Type B pancreatic cell (in vitro differentiated cells): ENCODE measurements around the gene TRIM13. TPM values are rescaled to one million over a fixed set of nuclear protein-coding genes. Genes with fewer than 3 reads are reported as not detected.
"Not testable (repeated sequence)": the region's sequence is repeated elsewhere in the genome, so short reads cannot be mapped to it uniquely, and the experiment has no call there.

Experiments used
- DNase-seq: peaks from one replicate; pipeline ENCODE4 v3.0.0; 2021; ENCODE audit warnings: mixed read lengths; ENCODE audit not compliant: unreplicated experiment; ENCODE audit errors: extremely low spot score
- H3K27ac Mint-ChIP-seq: 2 replicates; pipeline ENCODE4 v1.8.0; 2021; ENCODE audit warnings: mild to moderate bottlenecking, mixed read lengths
- H3K27me3 Mint-ChIP-seq: 2 replicates; pipeline ENCODE4 v1.8.0; 2021; ENCODE audit warnings: mixed read lengths
- H3K36me3 Mint-ChIP-seq: 2 replicates; pipeline ENCODE4 v1.8.0; 2021; ENCODE audit warnings: mixed read lengths
- H3K4me1 Mint-ChIP-seq: one replicate; pipeline ENCODE4 v1.8.0; 2021; ENCODE audit warnings: mixed read lengths; ENCODE audit not compliant: unreplicated experiment
- H3K4me3 Mint-ChIP-seq: 2 replicates; pipeline ENCODE4 v1.8.0; 2021; ENCODE audit warnings: mild to moderate bottlenecking, mixed read lengths
- H3K9me3 Mint-ChIP-seq: 2 replicates; pipeline ENCODE4 v1.8.0; 2021; ENCODE audit warnings: mixed read lengths
- long read RNA-seq: library from polyadenylated mRNA; unstranded; transcript quantifications from one replicate; pipeline ENCODE4 v2.0.0, GENCODE V29; 2020
- total RNA-seq: library from RNA; stranded (reverse); gene quantifications from 2 replicates; pipeline ENCODE4 v1.2.1, GENCODE V29; 2021; ENCODE audit warnings: low replicate concordance
- TF ChIP-seq, protein P1 (sequence below): fragments of 200-600 bp; sonication (generic); conservative IDR thresholded peaks from 2 replicates; pipeline ENCODE4 v1.5.0; 2021; ENCODE audit warnings: antibody characterized with exemption, mild to moderate bottlenecking

Gene TRIM13, protein sequence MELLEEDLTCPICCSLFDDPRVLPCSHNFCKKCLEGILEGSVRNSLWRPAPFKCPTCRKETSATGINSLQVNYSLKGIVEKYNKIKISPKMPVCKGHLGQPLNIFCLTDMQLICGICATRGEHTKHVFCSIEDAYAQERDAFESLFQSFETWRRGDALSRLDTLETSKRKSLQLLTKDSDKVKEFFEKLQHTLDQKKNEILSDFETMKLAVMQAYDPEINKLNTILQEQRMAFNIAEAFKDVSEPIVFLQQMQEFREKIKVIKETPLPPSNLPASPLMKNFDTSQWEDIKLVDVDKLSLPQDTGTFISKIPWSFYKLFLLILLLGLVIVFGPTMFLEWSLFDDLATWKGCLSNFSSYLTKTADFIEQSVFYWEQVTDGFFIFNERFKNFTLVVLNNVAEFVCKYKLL
- total RNA-seq = 33.8 and 42.0 TPM in 2 replicates
- long read RNA-seq, full-length matches to known transcripts = 96 of 104 reads
- long read RNA-seq, partial matches to known transcripts = 1 of 104 reads
- long read RNA-seq, other reads (novel, unspliced or antisense) = 7 of 104 reads

DNA sequence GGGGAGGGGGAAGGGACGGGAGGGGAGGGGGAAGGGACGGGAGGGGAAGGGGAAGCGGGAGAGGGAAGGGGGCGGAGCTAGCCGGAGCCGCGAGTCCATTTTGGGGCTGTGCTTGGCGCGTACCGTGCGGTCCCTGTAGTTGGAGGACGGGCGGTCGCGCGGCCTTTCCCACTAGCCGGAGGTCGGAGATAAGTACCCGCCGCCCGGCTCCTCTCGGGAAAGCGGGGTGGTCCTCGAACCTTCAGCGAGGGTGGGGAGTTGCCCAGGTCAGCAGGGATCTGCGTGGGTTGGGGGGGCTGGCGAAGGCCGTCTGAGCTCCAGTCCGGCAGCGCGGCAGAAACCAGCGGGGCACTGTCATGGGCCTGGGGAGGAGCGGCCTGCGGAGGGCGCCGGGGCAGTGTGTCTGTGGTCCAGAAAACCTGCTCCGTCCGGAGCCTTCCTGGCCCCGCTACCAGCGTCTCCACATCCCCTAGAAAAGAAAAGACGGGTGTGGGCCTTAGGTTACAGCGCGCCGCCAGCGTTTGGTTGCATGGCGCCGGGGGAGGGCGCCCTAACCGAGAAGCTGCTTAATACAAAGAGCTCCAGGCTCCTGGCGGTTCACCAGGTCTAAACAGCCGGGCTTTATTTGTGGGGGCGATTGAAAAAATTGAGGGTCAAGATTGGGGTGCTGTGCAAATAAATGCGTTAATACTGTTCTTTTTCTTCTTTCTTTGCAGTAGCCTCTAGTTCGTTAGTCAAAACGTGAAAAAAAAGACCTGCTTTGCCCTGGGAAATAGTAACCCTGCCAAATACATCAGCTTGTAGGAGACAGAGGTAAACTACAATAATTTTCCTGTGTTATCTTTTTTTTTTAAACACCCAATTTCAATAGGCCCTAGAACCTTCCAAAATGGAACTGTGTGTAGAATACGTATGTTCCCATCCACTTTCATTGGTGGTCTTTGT, at the start of gene TRIM13:
Gene TRIM13 (plus strand): TSS at position 92 of the 945 bp plus-strand sequence. CDS start 14,899 bp downstream, outside the sequence.
- H3K27ac Mint-ChIP-seq = peak within 1 kb of the TSS; percentile 96
- peaks cover 12% of the 10 kb centered on the region for H3K36me3 Mint-ChIP-seq
- no peaks in the 10 kb centered on the region for H3K27me3 Mint-ChIP-seq
- peak within 1 kb of the TSS; percentile 91 for H3K4me3 Mint-ChIP-seq
- peaks cover 25% of the 10 kb centered on the region for H3K4me1 Mint-ChIP-seq
- H3K9me3 Mint-ChIP-seq = no peaks in the 10 kb centered on the region
- TF ChIP-seq, protein P1, sequence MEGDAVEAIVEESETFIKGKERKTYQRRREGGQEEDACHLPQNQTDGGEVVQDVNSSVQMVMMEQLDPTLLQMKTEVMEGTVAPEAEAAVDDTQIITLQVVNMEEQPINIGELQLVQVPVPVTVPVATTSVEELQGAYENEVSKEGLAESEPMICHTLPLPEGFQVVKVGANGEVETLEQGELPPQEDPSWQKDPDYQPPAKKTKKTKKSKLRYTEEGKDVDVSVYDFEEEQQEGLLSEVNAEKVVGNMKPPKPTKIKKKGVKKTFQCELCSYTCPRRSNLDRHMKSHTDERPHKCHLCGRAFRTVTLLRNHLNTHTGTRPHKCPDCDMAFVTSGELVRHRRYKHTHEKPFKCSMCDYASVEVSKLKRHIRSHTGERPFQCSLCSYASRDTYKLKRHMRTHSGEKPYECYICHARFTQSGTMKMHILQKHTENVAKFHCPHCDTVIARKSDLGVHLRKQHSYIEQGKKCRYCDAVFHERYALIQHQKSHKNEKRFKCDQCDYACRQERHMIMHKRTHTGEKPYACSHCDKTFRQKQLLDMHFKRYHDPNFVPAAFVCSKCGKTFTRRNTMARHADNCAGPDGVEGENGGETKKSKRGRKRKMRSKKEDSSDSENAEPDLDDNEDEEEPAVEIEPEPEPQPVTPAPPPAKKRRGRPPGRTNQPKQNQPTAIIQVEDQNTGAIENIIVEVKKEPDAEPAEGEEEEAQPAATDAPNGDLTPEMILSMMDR = peak; percentile 77
- peak; percentile 89 for DNase-seq

DNA sequence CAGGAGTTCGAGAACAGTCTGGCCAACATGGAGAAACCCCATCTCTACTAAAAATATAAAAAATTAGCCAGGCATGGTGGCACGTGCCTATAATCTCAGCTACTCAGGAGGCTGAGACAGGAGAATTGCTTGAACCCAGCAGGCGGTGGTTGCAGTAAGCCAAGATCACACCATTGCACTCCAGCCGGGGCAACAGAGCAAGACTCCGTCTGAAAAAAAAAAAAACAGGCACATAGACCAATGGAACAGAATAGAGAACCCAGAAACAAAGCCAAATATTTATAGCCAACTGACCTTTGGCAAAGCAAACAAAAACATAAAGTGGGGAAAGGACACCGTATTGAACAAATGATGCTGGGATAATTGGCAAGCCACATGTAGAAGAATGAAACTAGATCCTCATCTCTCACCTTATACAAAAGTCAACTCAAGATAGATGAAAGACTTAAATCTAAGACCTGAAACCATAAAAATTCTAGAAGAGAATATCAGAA, 48.0 kb upstream of the TRIM13 start:
- H3K4me3 Mint-ChIP-seq, H3K27me3 Mint-ChIP-seq, H3K36me3 Mint-ChIP-seq, H3K4me1 Mint-ChIP-seq, H3K9me3 Mint-ChIP-seq, H3K27ac Mint-ChIP-seq, DNase-seq: not testable (repeated sequence)

DNA sequence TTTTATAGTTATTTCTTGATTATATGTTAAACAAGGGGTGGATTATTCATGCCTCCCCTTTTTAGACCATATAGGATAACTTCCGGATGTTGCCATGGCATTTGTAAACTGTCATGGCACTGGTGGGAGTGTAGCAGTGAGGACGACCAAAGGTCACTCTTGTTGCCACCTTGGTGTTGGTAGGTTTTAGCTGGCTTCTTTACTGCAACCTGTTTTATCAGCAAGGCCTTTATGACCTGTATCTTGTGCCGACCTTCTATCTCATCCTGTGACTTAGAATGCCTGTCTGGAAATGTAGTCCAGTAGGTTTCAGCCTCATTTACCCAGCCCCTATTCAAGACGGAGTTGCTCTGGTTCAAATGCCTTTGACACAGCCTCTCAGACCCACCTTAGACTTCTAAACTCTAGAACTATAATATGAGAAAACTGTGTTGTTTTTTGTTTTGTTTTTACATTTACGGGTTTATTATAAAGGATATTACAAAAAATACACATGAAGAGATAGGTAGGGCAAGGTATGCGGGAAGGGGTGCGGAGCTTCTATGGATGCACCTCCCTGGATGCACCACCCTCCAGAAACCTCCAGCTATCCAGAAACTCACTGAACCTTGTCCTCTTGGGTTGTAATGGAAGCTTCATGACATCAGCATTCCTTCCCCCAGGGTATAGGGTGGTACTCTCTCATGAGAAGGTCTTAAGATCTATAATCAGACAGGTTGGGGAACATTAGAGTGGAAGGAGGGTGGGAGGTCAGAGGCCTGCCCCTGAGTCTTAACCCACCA, 44.9 kb upstream of the TRIM13 start:
- TF ChIP-seq, protein P1 = no peak
- H3K9me3 Mint-ChIP-seq = no peaks in the 10 kb centered on the region
- DNase-seq = no peak
- no peaks in the 10 kb centered on the region for H3K27me3 Mint-ChIP-seq
- peaks cover 8% of the 10 kb centered on the region for H3K36me3 Mint-ChIP-seq
- H3K27ac Mint-ChIP-seq = peak overlapping the region; percentile 69
- H3K4me3 Mint-ChIP-seq = no peak overlapping the region
- H3K4me1 Mint-ChIP-seq = no peaks in the 10 kb centered on the region

DNA sequence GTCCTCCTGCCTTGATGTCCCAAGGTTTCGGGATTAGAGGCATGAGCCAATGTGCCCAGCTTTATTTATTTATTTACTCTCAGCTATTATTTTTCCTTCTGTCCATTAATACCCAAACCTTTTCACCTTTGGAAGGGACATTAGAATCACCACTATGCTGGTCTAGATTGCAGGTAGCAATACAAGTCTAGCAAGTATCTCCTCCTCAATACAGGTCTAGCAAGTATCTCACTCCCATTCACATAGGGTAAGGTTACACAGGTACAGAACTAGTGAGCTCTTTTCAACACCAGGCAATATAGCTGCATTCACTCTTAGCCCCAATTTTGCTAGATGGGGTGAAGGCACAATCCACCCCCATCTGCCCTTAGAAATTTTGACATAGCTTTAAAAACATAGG, 43.3 kb upstream of the TRIM13 start:
- TF ChIP-seq, protein P1 = no peak
- Mint-ChIP-seq H3K4me3 (peak overlapping the region; percentile 67), H3K27me3 (no peaks in the 10 kb centered on the region), H3K4me1 (no peaks in the 10 kb centered on the region), H3K27ac (peak overlapping the region; percentile 91), H3K9me3 (no peaks in the 10 kb centered on the region), H3K36me3 (peaks cover 12% of the 10 kb centered on the region)
- DNase-seq = no peak

DNA sequence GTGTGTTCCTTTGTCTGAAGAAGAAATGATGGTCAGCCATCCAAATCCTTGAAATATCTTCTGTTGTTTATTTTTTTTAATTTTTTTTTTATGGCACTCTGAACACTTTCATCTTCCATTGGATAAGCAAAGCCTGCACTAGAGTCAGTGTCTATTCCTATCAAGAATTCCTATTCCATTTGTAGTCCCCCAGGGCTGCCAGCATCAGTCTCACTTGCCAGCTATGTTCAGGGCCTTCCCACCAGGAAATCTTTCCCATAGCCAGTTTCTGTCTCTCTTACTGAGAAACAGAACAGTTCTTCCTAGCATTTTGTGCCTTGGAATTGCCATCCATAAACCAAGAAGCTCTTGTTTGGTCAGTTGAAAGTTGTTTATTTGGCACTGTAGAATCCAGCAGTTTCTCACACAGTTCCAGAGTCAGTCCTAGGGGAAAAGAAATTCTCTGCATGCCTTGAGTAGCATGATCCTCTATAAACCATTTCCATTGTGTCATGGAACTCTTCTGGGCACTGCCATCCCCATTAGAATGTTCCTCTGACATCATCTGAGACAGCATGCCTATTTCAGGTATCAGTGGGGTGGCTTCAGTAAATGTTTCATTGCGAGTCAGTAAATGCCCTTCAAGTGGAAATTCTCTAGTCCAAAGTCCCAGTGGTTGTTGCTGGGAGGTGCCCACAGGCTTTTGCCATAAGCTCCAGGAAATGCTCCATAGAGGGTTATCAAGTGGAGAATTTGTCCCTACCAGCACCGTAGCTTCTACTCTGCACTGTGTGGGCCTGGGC, 42.0 kb upstream of the TRIM13 start:
- DNase-seq = no peak
- no peak overlapping the region for H3K4me3 Mint-ChIP-seq
- H3K36me3 Mint-ChIP-seq = peaks cover 12% of the 10 kb centered on the region
- no peaks in the 10 kb centered on the region for H3K27me3 Mint-ChIP-seq
- TF ChIP-seq, protein P1 = no peak
- no peaks in the 10 kb centered on the region for H3K9me3 Mint-ChIP-seq
- no peaks in the 10 kb centered on the region for H3K4me1 Mint-ChIP-seq
- H3K27ac Mint-ChIP-seq = peak overlapping the region; percentile 91
